ENCODE data around the gene SIPA1L3. TPM values are rescaled to one million over a fixed set of nuclear protein-coding genes. Genes with fewer than 3 reads are reported as not detected.

Gene SIPA1L3
- polyA plus RNA-seq, 1 donor from 2014 or later, result 2.8 TPM

GRCh38 chr19:38111898-38112297 lies 204.9 kb downstream of the SIPA1L3 start:
- Histone ChIP-seq H3K9ac (ENCODE audit: low read length) (no peak overlapping the region), H3K9me2 (ENCODE audit: insufficient read depth, low read length) (no peaks in the 10 kb centered on the region), H3K9me3 (ENCODE audit: low read length) (no peaks in the 10 kb centered on the region), H4K20me1 (ENCODE audit: insufficient read depth) (no peaks in the 10 kb centered on the region), H3K27me3 (ENCODE audit: insufficient read depth, low read depth, low read length) (no peaks in the 10 kb centered on the region), H3K27ac (ENCODE audit: low read length) (no peak overlapping the region), H3K36me3 (ENCODE audit: insufficient read depth, low read length) (no peaks in the 10 kb centered on the region), H3K79me2 (replicated peaks; ENCODE audit: insufficient read depth, low read length) (no peaks in the 10 kb centered on the region), H3K4me2 (ENCODE audit: low read length) (no peak overlapping the region), H3F3A (ENCODE audit: insufficient read depth, low read length, poor library complexity, severe bottlenecking) (no peaks in the 10 kb centered on the region), H3K4me3 (ENCODE audit: low read length) (no peak overlapping the region), H2AFZ (ENCODE audit: low read depth, low read length) (no peak overlapping the region)
- no peak for TF ChIP-seq EP300 (conservative IDR thresholded peaks at IDR 0.05; ENCODE audit: poor library complexity, severe bottlenecking)

- Histone ChIP-seq H4K20me1 (ENCODE audit: insufficient read depth) (no peaks in the 10 kb centered on the region), H3K9ac (ENCODE audit: low read length) (no peak overlapping the region), H2AFZ (ENCODE audit: low read depth, low read length) (no peak overlapping the region), H3K79me2 (replicated peaks; ENCODE audit: insufficient read depth, low read length) (no peaks in the 10 kb centered on the region), H3K27me3 (ENCODE audit: insufficient read depth, low read depth, low read length) (no peaks in the 10 kb centered on the region), H3K27ac (ENCODE audit: low read length) (no peak overlapping the region), H3K36me3 (ENCODE audit: insufficient read depth, low read length) (no peaks in the 10 kb centered on the region), H3K4me3 (ENCODE audit: low read length) (no peak overlapping the region), H3K9me2 (ENCODE audit: insufficient read depth, low read length) (no peaks in the 10 kb centered on the region), H3K4me2 (ENCODE audit: low read length) (no peak overlapping the region), H3K9me3 (ENCODE audit: low read length) (no peaks in the 10 kb centered on the region), H3F3A (ENCODE audit: insufficient read depth, low read length, poor library complexity, severe bottlenecking) (no peaks in the 10 kb centered on the region)
- TF ChIP-seq REST (IDR thresholded peaks at IDR 0.05; ENCODE audit: borderline replicate concordance) (no peak), SMC3 (conservative IDR thresholded peaks at IDR 0.05; ENCODE audit: poor library complexity) (no peak), EP300 (conservative IDR thresholded peaks at IDR 0.05; ENCODE audit: poor library complexity, severe bottlenecking) (no peak), TAF1 (IDR thresholded peaks at IDR 0.05; ENCODE audit: low read depth) (no peak), RAD21 (conservative IDR thresholded peaks at IDR 0.05) (no peak), MXI1 (conservative IDR thresholded peaks at IDR 0.05; ENCODE audit: poor library complexity, severe bottlenecking) (no peak), CTCF (IDR thresholded peaks at IDR 0.05; ENCODE audit: poor library complexity, severe bottlenecking) (no peak), POLR2AphosphoS5 (IDR thresholded peaks at IDR 0.05) (no peak), EZH2 (IDR thresholded peaks at IDR 0.05; ENCODE audit: borderline replicate concordance, insufficient read depth, low read length, poor library complexity, severe bottlenecking) (no peak)
Measured at GRCh38 chr19:38114651-38115050, 207.6 kb downstream of the SIPA1L3 start.

GRCh38 chr19:38115271-38115802 lies 208.3 kb downstream of the SIPA1L3 start:
- peaks cover 7% of the 10 kb centered on the region for H3K36me3 ChIP-seq (ENCODE audit: insufficient read depth, low read length)
- no peak overlapping the region for H3K9ac ChIP-seq (ENCODE audit: low read length)
- H3K27me3 ChIP-seq (ENCODE audit: insufficient read depth, low read depth, low read length), result no peaks in the 10 kb centered on the region
- H4K20me1 ChIP-seq (ENCODE audit: insufficient read depth), result no peaks in the 10 kb centered on the region
- no peaks in the 10 kb centered on the region for H3F3A ChIP-seq (ENCODE audit: insufficient read depth, low read length, poor library complexity, severe bottlenecking)
- no peaks in the 10 kb centered on the region for H3K79me2 ChIP-seq (replicated peaks; ENCODE audit: insufficient read depth, low read length)
- H3K4me2 ChIP-seq (ENCODE audit: low read length), result no peak overlapping the region
- TF ChIP-seq REST (IDR thresholded peaks at IDR 0.05; ENCODE audit: borderline replicate concordance), result no peak
- TF ChIP-seq MXI1 (conservative IDR thresholded peaks at IDR 0.05; ENCODE audit: poor library complexity, severe bottlenecking), result no peak
- no peak for TF ChIP-seq EP300 (conservative IDR thresholded peaks at IDR 0.05; ENCODE audit: poor library complexity, severe bottlenecking)
- TF ChIP-seq CTCF (IDR thresholded peaks at IDR 0.05; ENCODE audit: poor library complexity, severe bottlenecking), result no peak
- no peak for TF ChIP-seq TAF1 (IDR thresholded peaks at IDR 0.05; ENCODE audit: low read depth)
- TF ChIP-seq POLR2AphosphoS5 (IDR thresholded peaks at IDR 0.05), result no peak
- no peak for TF ChIP-seq RAD21 (conservative IDR thresholded peaks at IDR 0.05)
- no peak for TF ChIP-seq EZH2 (IDR thresholded peaks at IDR 0.05; ENCODE audit: borderline replicate concordance, insufficient read depth, low read length, poor library complexity, severe bottlenecking)
- TF ChIP-seq SMC3 (conservative IDR thresholded peaks at IDR 0.05; ENCODE audit: poor library complexity), result no peak
- no peaks in the 10 kb centered on the region for H3K9me2 ChIP-seq (ENCODE audit: insufficient read depth, low read length)
- H3K27ac ChIP-seq (ENCODE audit: low read length), result no peak overlapping the region
- H3K4me3 ChIP-seq (ENCODE audit: low read length), result no peak overlapping the region
- no peak overlapping the region for H2AFZ ChIP-seq (ENCODE audit: low read depth, low read length)
- H3K9me3 ChIP-seq (ENCODE audit: low read length), result no peaks in the 10 kb centered on the region

Data from neural cell (in vitro differentiated cells).